Liver (tissue), 3 donors: ENCODE data around the gene SLCO2A1.

ENCODE experiments used
- ATF3 ChIP-seq: IDR thresholded peaks from 2 replicates; pipeline ENCODE4 v1.6.1; 2016; ENCODE audit warnings: antibody characterized with exemption
- CTCF ChIP-seq: fragments of 150-350 bp; IDR thresholded peaks from 2 replicates; pipeline ENCODE4 v1.5.1; 2017; ENCODE audit warnings: improper control_type of control experiment, low read depth, low read length; ENCODE audit not compliant: missing input control
- EGR1 ChIP-seq, 2 donors: IDR thresholded peaks; 2 replicates each; pipeline ENCODE4 v1.6.1; 2016 to 2018; ENCODE audit warnings: antibody characterized with exemption in 2 of 2, low read depth in 2 of 2
- GABPA ChIP-seq, 2 donors: IDR thresholded peaks in 1 of 2; conservative IDR thresholded peaks in 1 of 2; 2 replicates each; pipeline ENCODE4 v1.6.1; 2016; ENCODE audit warnings: antibody characterized with exemption in 2 of 2, mild to moderate bottlenecking in 1 of 2, moderate library complexity in 1 of 2
- JUND ChIP-seq, 2 donors: IDR thresholded peaks; 2 replicates each; pipeline ENCODE4 v1.6.1; 2016; ENCODE audit warnings: antibody characterized with exemption in 2 of 2
- SP1 ChIP-seq: IDR thresholded peaks from 2 replicates; pipeline ENCODE4 v1.6.1; 2018; ENCODE audit warnings: antibody characterized with exemption, mild to moderate bottlenecking
- YY1 ChIP-seq: IDR thresholded peaks from 2 replicates; pipeline ENCODE4 v1.6.1; 2016; ENCODE audit warnings: antibody characterized with exemption, mild to moderate bottlenecking
- TF ChIP-seq, protein P1 (sequence below): IDR thresholded peaks from 2 replicates; pipeline ENCODE4 v1.6.1; 2016; ENCODE audit warnings: antibody characterized with exemption
- TF ChIP-seq, protein P2 (sequence below): IDR thresholded peaks from 2 replicates; pipeline ENCODE4 v1.6.1; 2016; ENCODE audit warnings: antibody characterized with exemption, mild to moderate bottlenecking
- TF ChIP-seq, protein P3 (sequence below): IDR thresholded peaks from 2 replicates; pipeline ENCODE4 v1.6.1; 2016; ENCODE audit warnings: antibody characterized with exemption
- donor health status: healthy.
- donor health status: healthy.

DNA sequence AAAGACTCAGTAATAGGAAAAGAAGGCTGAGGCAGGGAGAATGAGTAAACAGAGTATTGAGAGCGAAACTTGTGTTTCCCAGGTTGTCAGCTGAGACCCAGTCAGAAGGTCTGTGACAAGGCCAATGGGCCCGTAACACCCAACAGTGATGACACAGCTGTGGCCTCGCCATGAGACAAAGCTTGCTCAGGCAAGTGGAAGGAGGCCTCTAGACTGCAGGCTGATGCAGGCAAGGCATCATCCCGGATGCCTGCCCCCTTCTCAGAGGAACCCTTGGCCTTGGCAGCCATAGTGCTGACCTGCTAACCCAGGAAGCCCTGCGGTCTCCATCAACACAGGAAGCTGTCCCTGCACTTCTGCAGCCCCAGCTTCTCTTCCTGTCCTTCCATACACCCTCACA lies 149.4 kb downstream of the SLCO2A1 start:
- TF ChIP-seq JUND (IDR thresholded peaks at IDR 0.05) (no peak), CTCF (no peak), ATF3 (no peak), SP1 (no peak), YY1 (no peak), EGR1 (IDR thresholded peaks at IDR 0.05; ENCODE audit: low read depth in 2 of 2) (no peak), GABPA (IDR thresholded peaks at IDR 0.05 in 1 of 2, conservative IDR thresholded peaks at IDR 0.05 in 1 of 2) (no peak)
- TF ChIP-seq, protein P1, sequence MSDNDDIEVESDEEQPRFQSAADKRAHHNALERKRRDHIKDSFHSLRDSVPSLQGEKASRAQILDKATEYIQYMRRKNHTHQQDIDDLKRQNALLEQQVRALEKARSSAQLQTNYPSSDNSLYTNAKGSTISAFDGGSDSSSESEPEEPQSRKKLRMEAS = no peak
- TF ChIP-seq, protein P2, sequence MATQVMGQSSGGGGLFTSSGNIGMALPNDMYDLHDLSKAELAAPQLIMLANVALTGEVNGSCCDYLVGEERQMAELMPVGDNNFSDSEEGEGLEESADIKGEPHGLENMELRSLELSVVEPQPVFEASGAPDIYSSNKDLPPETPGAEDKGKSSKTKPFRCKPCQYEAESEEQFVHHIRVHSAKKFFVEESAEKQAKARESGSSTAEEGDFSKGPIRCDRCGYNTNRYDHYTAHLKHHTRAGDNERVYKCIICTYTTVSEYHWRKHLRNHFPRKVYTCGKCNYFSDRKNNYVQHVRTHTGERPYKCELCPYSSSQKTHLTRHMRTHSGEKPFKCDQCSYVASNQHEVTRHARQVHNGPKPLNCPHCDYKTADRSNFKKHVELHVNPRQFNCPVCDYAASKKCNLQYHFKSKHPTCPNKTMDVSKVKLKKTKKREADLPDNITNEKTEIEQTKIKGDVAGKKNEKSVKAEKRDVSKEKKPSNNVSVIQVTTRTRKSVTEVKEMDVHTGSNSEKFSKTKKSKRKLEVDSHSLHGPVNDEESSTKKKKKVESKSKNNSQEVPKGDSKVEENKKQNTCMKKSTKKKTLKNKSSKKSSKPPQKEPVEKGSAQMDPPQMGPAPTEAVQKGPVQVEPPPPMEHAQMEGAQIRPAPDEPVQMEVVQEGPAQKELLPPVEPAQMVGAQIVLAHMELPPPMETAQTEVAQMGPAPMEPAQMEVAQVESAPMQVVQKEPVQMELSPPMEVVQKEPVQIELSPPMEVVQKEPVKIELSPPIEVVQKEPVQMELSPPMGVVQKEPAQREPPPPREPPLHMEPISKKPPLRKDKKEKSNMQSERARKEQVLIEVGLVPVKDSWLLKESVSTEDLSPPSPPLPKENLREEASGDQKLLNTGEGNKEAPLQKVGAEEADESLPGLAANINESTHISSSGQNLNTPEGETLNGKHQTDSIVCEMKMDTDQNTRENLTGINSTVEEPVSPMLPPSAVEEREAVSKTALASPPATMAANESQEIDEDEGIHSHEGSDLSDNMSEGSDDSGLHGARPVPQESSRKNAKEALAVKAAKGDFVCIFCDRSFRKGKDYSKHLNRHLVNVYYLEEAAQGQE = no peak
- TF ChIP-seq, protein P3, sequence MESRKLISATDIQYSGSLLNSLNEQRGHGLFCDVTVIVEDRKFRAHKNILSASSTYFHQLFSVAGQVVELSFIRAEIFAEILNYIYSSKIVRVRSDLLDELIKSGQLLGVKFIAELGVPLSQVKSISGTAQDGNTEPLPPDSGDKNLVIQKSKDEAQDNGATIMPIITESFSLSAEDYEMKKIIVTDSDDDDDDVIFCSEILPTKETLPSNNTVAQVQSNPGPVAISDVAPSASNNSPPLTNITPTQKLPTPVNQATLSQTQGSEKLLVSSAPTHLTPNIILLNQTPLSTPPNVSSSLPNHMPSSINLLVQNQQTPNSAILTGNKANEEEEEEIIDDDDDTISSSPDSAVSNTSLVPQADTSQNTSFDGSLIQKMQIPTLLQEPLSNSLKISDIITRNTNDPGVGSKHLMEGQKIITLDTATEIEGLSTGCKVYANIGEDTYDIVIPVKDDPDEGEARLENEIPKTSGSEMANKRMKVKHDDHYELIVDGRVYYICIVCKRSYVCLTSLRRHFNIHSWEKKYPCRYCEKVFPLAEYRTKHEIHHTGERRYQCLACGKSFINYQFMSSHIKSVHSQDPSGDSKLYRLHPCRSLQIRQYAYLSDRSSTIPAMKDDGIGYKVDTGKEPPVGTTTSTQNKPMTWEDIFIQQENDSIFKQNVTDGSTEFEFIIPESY = no peak
